ENCODE results near the gene CLEC14A. TPM values are rescaled to one million over a fixed set of nuclear protein-coding genes. Genes with fewer than 3 reads are reported as not detected.

The CLEC14A gene
- total and polyA plus RNA-seq, 2 donors (not counting 1 experiment from before 2014, with no cell fraction given) = not detected

- Histone ChIP-seq H3K4me3 (ENCODE audit: control extremely low read depth in 1 of 5, extremely low read depth in 1 of 5, insufficient read depth in 1 of 5, low read depth in 2 of 5, low read length in 4 of 5) (no peak overlapping the region), H4K20me1 (ENCODE audit: control insufficient read depth, insufficient read depth, low read length, poor library complexity, severe bottlenecking) (no peaks in the 10 kb centered on the region), H3K27me3 (replicated peaks in 1 of 4; ENCODE audit: control extremely low read depth in 1 of 4, control insufficient read depth in 3 of 4, insufficient read depth in 4 of 4, low read length in 3 of 4) (no peaks in the 10 kb centered on the region), H3K27ac (ENCODE audit: low read length in 2 of 2) (no peak overlapping the region), H3K4me2 (replicated peaks; ENCODE audit: low read depth, low read length, poor library complexity, severe bottlenecking) (no peak overlapping the region), H2AFZ (ENCODE audit: insufficient read depth, low read depth, low read length, poor library complexity, severe bottlenecking) (no peak overlapping the region), H3K9ac (ENCODE audit: low read length) (no peak overlapping the region), H3K9me3 (ENCODE audit: control extremely low read depth in 1 of 3, control insufficient read depth in 2 of 3, insufficient read depth in 1 of 3, low read length in 2 of 3) (no peaks in the 10 kb centered on the region), H3K79me2 (ENCODE audit: control insufficient read depth, insufficient read depth, low read length) (no peaks in the 10 kb centered on the region), H3K36me3 (replicated peaks in 1 of 2; ENCODE audit: control extremely low read depth in 1 of 2, control insufficient read depth in 1 of 2, extremely low read depth in 1 of 2, insufficient read depth in 2 of 2, low read length in 1 of 2) (no peaks in the 10 kb centered on the region), H3K4me1 (ENCODE audit: control insufficient read depth in 2 of 2, insufficient read depth in 2 of 2, low read length in 2 of 2) (no peaks in the 10 kb centered on the region)
- 74% methylated on average over 2 of the region's 2 CpGs for WGBS (ENCODE audit: insufficient coverage)
- Mint-ChIP-seq H3K9me3 (ENCODE audit: insufficient read depth) (no peaks in the 10 kb centered on the region), H3K4me3 (no peak overlapping the region), H3K27ac (no peak overlapping the region), H3K27me3 (no peaks in the 10 kb centered on the region), H3K4me1 (no peaks in the 10 kb centered on the region)
- POLR2A ChIA-PET = no interaction called here
- CTCF ChIA-PET = no interaction called here
- DNase-seq = no peak
- TF ChIP-seq CTCF (IDR thresholded peaks at IDR 0.05) (no peak), EZH2 (IDR thresholded peaks at IDR 0.05; ENCODE audit: borderline replicate concordance, insufficient read depth, low read depth, low read length, poor library complexity, severe bottlenecking) (no peak)
- intact Hi-C loops (cut with micrococcal nuclease) = no loop called here
- ATAC-seq (ENCODE audit: low read depth) = no peak
Observed at GRCh38 chr14:38280081-38280480, 24.2 kb upstream of the CLEC14A start.

- Mint-ChIP-seq H3K27ac (no peak overlapping the region), H3K4me3 (no peak overlapping the region), H3K27me3 (no peaks in the 10 kb centered on the region), H3K4me1 (no peaks in the 10 kb centered on the region), H3K9me3 (ENCODE audit: insufficient read depth) (no peaks in the 10 kb centered on the region)
- Histone ChIP-seq H3K36me3 (replicated peaks in 1 of 2; ENCODE audit: control extremely low read depth in 1 of 2, control insufficient read depth in 1 of 2, extremely low read depth in 1 of 2, insufficient read depth in 2 of 2, low read length in 1 of 2) (no peaks in the 10 kb centered on the region), H3K79me2 (ENCODE audit: control insufficient read depth, insufficient read depth, low read length) (no peaks in the 10 kb centered on the region), H3K9me3 (ENCODE audit: control extremely low read depth in 1 of 3, control insufficient read depth in 2 of 3, insufficient read depth in 1 of 3, low read length in 2 of 3) (no peaks in the 10 kb centered on the region), H3K9ac (ENCODE audit: low read length) (no peak overlapping the region), H3K27me3 (replicated peaks in 1 of 4; ENCODE audit: control extremely low read depth in 1 of 4, control insufficient read depth in 3 of 4, insufficient read depth in 4 of 4, low read length in 3 of 4) (no peaks in the 10 kb centered on the region), H3K27ac (ENCODE audit: low read length in 2 of 2) (no peak overlapping the region), H2AFZ (ENCODE audit: insufficient read depth, low read depth, low read length, poor library complexity, severe bottlenecking) (no peak overlapping the region), H4K20me1 (ENCODE audit: control insufficient read depth, insufficient read depth, low read length, poor library complexity, severe bottlenecking) (no peaks in the 10 kb centered on the region), H3K4me3 (ENCODE audit: control extremely low read depth in 1 of 5, extremely low read depth in 1 of 5, insufficient read depth in 1 of 5, low read depth in 2 of 5, low read length in 4 of 5) (no peak overlapping the region), H3K4me1 (ENCODE audit: control insufficient read depth in 2 of 2, insufficient read depth in 2 of 2, low read length in 2 of 2) (no peaks in the 10 kb centered on the region), H3K4me2 (replicated peaks; ENCODE audit: low read depth, low read length, poor library complexity, severe bottlenecking) (no peak overlapping the region)
- ATAC-seq (ENCODE audit: low read depth) = no peak
- TF ChIP-seq EZH2 (IDR thresholded peaks at IDR 0.05; ENCODE audit: borderline replicate concordance, insufficient read depth, low read depth, low read length, poor library complexity, severe bottlenecking) = no peak
- WGBS (ENCODE audit: insufficient coverage) = no CpG with 5 or more reads among the region's 1 CpG
- no peak for DNase-seq
- ChIA-PET CTCF (no interaction called here), POLR2A (no interaction called here)
- intact Hi-C loops (cut with micrococcal nuclease) = no loop called here
Observed at GRCh38 chr14:38279572-38279971, 23.7 kb upstream of the CLEC14A start.
